Stimulated activated naive CD4-positive, alpha-beta T cell treated with Interleukin-2 at 50 U/mL for 16 hours (primary cell): ENCODE measurements around the gene IL1R2.
A peak's percentile ranks its signal among the peaks of the same experiment; 100 is the strongest.

ENCODE experiments used
- DNase-seq: peaks from one replicate; lab custom pipeline; 2025; lab: John Stamatoyannopoulos, UW

IL1R2 gene

DNA sequence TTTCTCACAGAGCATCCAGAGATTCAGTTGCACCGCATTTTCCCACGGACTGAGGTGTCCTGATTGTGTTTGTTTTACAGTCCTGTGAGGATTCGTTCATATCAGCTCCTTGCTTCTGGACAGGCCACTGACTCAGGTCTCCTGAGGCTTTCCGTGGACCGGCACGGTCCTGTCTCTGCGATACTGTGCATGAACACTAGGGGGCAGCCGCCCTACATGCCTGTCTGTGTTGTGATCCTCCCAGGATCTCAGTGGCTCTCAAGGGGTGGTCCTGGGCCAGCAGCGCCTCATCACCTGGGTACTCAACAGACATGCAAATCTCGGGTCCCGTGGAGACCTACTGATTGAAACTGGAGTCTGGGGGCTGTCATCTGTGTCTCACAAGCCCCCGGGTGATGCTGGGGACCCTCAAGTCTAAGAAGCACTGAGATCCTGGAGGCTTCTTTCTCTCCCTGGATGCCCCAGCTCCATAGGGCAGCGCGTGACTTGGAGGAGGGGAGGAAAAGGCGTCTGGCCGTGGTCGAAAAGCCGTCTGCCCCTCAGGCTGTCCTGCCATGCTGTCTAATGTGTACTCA is 28.9 kb downstream of the IL1R2 start:
- DNase-seq = peak; percentile 79

- DNase-seq = no peak
Observed at GRCh38 chr2:102021779-102022178, 30.0 kb downstream of the IL1R2 start.

- DNase-seq = no peak
Observed at GRCh38 chr2:102022884-102023539, 31.3 kb downstream of the IL1R2 start.

GRCh38 chr2:102024410-102024809 is 32.6 kb downstream of the IL1R2 start:
- no peak for DNase-seq

DNA sequence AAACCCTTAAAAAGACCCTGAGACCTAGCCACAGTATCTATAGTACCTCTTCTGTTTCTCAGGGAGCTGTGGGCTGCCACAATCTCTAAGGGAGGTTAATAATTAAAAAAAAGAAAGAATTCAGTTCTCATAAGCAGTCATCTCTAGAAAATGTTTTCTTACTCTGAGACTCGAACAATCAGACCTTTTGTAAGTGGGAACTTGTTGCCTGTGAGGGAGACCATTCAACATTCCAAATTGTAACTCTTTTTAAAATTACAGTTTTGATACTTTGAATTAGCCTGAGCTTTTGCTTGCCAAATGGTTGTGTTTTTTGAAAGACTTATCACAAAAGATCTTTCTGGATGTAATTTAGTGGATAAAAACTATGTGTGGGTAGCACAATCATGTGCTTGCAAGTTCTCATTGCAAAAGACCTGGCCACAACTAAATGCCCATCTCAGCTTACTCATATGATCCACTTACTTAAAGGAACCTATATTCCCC is 33.3 kb downstream of the IL1R2 start:
- no peak for DNase-seq

DNA sequence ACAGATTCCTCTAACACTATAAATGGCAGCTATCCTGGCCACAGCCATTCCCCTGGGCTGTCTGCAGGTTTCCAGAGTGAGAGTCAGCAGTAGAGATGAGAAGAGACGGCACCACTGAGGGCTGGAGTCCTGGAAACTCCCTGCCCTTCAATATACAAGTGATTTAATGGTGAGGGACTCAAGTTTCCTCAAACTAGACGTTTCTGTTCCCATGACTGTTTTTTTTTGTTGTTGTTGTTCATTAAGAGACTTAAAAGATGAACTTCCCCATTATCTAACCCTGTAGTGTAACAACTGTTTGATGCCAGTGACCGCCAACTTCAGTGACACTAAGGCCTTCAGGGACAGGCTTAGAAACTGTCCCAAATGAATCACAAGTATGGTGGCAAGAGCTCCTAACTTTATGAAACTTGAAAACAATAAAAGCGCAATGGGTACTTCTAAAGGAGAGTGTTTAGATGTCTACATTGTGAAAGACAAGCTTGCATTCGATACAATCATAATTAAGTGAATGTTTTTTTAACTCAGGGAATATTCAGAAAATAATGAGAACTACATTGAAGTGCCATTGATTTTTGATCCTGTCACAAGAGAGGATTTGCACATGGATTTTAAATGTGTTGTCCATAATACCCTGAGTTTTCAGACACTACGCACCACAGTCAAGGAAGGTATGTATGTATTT is 34.0 kb downstream of the IL1R2 start:
- DNase-seq = no peak

DNA sequence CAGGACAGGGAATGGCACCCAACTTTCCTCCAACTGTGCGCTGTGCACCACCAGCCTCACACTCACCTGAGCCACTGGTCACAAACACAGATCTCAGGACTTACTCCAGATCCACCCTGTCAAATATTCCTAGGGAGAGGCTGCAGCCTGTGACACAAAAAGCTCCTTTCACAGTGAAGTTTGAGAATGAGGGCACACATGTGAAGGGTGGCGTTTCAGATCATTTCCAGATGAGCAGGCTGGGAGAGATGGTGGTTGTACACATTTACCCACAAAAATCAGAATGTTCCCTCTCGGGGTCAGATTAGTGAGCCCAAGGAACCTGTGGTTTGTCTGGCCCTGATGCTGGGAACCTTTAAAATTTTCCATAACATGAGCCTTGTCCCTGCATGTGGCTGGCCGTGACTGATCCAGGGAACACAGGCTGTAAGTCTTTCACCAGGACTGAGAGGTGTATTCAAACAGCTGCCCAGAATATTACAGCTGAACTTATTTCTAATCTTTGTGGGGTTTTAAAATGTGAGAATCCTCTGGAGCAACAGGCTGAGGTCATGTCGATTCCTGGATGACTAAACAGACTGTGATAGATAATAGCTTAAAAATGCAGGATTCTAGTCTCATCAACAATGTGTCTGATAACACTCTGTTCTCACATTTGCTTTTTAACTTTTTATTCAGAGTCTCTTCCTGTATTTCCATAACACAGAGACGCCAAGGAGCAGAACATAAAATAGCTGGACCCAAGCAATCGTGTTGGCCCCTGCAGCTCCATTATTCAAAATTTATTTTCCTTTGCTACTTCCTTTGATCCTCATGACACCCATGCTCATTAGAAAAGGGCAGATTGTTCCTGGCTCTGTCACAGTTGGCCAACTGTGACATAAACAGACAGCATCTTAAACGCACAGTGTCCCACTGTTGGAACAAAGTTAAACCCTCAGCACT is 35.5 kb downstream of the IL1R2 start:
- no peak for DNase-seq

DNA sequence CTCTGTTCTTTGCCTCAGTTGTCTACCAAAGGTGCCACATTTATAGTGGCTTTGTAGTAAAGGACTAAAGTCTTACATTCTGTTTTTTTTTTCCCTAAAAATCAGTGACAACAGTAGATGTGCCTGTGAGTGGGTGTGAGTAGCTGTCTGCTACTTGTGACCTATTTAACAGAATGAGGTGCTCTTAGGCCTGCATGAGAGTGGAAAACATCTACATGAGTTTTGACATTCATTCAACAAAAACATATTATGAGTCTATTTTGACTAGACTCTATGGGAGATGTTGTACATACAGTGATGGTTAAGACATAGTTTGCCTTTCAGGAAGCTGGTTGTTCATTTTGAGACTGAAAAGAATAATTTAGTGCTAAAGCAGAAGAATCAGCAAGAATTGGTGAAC is 36.7 kb downstream of the IL1R2 start:
- DNase-seq = no peak

DNA sequence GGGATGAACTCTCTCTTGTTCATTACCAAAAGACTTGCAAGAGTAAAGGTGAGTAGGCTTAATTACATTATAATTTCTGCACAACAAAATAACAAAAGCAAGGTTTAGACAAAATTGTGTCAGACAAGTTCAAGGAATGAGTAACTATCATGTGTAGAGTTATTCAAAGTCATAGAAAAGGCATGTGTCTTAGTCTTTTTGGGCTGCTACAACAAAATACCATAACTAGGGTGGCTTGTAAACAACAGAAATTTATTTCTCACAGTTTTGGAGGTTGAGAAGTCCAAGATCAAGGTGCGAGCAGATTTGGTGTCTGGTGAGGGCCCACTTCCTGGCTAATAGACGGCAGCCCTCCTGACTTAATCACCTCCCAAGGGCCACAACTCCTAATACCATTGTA is 37.6 kb downstream of the IL1R2 start:
- no peak for DNase-seq

DNA sequence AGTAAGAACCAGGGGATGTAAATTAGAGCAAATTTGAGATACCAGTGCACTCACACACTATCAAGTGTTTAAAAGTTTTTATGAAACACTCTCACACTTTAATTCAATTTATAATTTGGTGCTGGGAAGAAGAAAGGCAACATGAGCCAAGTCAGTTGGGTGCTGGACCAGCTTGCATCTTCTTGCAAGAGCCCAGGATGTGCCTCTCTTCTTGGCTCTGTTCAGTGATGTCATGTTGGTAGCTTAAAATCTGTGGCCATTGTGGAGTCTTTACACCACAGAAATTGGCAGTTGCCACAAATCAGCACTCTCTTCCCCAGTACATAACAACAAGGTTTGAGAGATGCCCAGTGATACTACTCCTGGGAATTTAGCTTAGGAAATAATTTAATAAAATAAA is 38.2 kb downstream of the IL1R2 start:
- no peak for DNase-seq

- no peak for DNase-seq
Observed at GRCh38 chr2:102030502-102030854, 38.7 kb downstream of the IL1R2 start.

- no peak for DNase-seq
Observed at GRCh38 chr2:102030855-102031527, 39.2 kb downstream of the IL1R2 start.

- no peak for DNase-seq
Observed at GRCh38 chr2:102032368-102033030, 40.7 kb downstream of the IL1R2 start.

GRCh38 chr2:102033031-102033749 is 41.4 kb downstream of the IL1R2 start:
- DNase-seq = no peak

GRCh38 chr2:102033750-102034682 is 42.3 kb downstream of the IL1R2 start:
- no peak for DNase-seq

DNA sequence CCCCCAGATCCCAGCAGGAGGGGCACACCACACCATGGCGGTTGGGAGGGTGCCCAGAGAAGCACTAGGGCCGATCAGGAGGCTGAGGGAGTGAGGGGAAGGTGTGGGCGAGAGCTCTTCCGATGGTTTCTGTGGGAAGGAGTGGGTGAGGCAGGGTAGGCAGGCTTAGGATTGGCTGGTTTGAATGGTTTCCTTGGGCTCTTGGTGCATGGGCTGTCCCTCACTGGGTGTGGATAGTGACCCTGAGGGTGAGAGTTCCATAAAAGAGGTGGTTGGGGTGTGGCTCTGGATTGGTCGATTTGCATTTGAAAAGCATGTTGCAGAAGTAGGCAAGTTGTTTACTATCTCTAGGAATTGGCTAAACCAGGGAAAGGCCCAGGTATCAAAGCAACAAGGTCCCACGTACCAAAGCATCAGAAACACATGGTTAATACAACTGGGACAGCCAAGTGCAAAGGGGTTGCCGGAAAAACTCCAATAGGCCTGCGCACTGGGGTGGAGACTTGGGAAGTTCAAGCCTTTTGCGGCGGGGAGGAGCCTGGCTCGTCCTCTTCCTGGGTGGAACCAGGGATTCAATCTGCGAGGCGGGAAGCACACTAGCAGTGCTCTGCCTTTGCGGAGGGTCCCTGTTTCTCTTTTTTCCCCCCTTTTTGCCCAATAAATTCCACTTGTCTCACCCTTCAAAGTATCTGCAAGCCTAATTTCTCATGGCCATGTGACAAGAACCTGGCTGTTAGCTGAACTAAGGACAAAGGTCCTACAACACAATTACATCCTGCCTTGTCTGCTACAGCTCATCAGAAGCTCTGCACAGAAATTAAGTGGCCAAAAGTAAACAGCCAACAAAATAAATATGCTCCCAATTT is 43.2 kb downstream of the IL1R2 start:
- DNase-seq = no peak

GRCh38 chr2:102037681-102038080 is 45.9 kb downstream of the IL1R2 start:
- DNase-seq = no peak

GRCh38 chr2:102040229-102040628 is 48.5 kb downstream of the IL1R2 start:
- no peak for DNase-seq
